GM12875 (cell line): ENCODE measurements around the gene DENND4B.
"Not testable (repeated sequence)": the region's sequence is repeated elsewhere in the genome, so short reads cannot be mapped to it uniquely, and the experiment has no call there.

Experiments
- H3K4me3 ChIP-seq: one replicate; pipeline ENCODE4 v1.5.1; 2011; ENCODE audit warnings: low read depth, low read length, control low read depth
- CTCF ChIP-seq: IDR thresholded peaks from 2 replicates; pipeline ENCODE4 v1.5.1; 2011; ENCODE audit warnings: low read depth, mild to moderate bottlenecking, control low read depth, inconsistent platforms, low read length, moderate library complexity, borderline replicate concordance; ENCODE audit not compliant: insufficient read depth

Gene DENND4B

GRCh38 chr1:153908071-153908470, 38.4 kb downstream of the DENND4B start:
- H3K4me3 ChIP-seq = no peak overlapping the region
- TF ChIP-seq CTCF = no peak

- no peak overlapping the region for H3K4me3 ChIP-seq
- TF ChIP-seq CTCF = no peak
These were observed 39.4 kb downstream of the DENND4B start for GRCh38 chr1:153907134-153907533.

- TF ChIP-seq CTCF = no peak
These were observed 40.1 kb downstream of the DENND4B start for GRCh38 chr1:153906396-153906795.

GRCh38 chr1:153905908-153906307, 40.6 kb downstream of the DENND4B start:
- not testable (repeated sequence) for H3K4me3 ChIP-seq

More at GRCh38 chr1:153906396-153906795, 40.1 kb downstream of the DENND4B start:
- no peak overlapping the region for H3K4me3 ChIP-seq

- no peak for TF ChIP-seq CTCF
- no peak overlapping the region for H3K4me3 ChIP-seq
These were observed 42.6 kb downstream of the DENND4B start for GRCh38 chr1:153903841-153904455.

- no peak overlapping the region for H3K4me3 ChIP-seq
- no peak for TF ChIP-seq CTCF
These were observed 47.0 kb downstream of the DENND4B start for GRCh38 chr1:153899509-153899908.

- H3K4me3 ChIP-seq = not testable (repeated sequence)
These were observed 50.7 kb downstream of the DENND4B start for GRCh38 chr1:153895866-153896265.

- not testable (repeated sequence) for H3K4me3 ChIP-seq
These were observed 55.5 kb downstream of the DENND4B start for GRCh38 chr1:153891042-153891441.

GRCh38 chr1:153888533-153888932, 58.0 kb downstream of the DENND4B start:
- no peak for TF ChIP-seq CTCF
- no peak overlapping the region for H3K4me3 ChIP-seq
